HT1080 (cell line): Measurements from ENCODE around the gene APLP2. TPM values are rescaled to one million over a fixed set of nuclear protein-coding genes. Genes with fewer than 3 reads are reported as not detected.
"Not testable (repeated sequence)": the region's sequence is repeated elsewhere in the genome, so short reads cannot be mapped to it uniquely, and the experiment has no call there.

Source experiments
- DNase-seq: peaks from one replicate; pipeline ENCODE4 v3.0.0-alpha.2; 2015; ENCODE audit warnings: low read depth
- small RNA-seq: library from RNA; depleted of rRNA; stranded (forward); fragments of <200 nt; gene quantifications from one replicate; pipeline ENCODE3, GENCODE V24; 2014
- total RNA-seq: library from RNA; depleted of rRNA; stranded (reverse); fragments of >200 nt; shearing (Covaris generic); gene quantifications from 2 replicates; pipeline ENCODE4 v1.2.3, GENCODE V29; 2014; rRNA removed

Gene APLP2
- total RNA-seq, 1 experiment from 2014 or later = 87.6 TPM

DNA sequence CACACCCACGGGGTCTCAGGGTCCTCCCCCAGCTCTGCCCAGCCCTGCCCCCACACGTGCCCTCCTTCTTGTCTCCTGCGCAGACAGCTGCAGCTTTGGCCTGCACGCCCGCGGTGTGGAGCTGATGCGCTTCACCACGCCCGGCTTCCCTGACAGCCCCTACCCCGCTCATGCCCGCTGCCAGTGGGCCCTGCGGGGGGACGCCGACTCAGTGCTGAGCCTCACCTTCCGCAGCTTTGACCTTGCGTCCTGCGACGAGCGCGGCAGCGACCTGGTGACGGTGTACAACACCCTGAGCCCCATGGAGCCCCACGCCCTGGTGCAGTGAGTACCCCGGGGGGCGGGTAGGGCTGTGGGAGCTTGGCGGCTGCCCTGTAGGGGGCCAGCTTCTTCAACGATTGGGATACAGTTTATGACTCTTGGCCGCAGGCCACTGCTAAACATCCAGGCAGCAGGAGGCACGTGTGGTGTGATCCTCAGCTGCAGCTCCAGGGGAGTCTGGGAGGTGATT lies 120.7 kb downstream of the APLP2 start:
- no peak for DNase-seq

DNA sequence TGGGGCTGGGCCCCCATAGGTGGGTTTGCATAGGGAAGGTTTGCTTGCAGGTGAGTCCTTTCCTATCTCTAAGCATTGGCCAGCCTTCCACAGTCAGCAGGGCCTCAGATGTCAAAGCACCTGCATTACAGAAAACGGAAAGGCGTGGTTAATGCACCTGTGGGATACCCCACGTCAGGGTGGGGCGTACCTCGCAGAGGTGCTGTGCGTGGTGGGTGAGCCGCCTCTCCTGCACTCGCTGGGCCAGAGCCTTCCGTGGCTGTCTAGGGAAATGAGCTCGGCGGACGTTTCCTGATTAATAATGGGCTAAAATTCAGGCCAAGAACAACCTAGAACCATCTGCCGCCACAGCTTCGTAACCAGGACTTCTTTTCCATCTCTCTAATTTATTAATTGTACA lies 122.2 kb downstream of the APLP2 start:
- no peak for DNase-seq

DNA sequence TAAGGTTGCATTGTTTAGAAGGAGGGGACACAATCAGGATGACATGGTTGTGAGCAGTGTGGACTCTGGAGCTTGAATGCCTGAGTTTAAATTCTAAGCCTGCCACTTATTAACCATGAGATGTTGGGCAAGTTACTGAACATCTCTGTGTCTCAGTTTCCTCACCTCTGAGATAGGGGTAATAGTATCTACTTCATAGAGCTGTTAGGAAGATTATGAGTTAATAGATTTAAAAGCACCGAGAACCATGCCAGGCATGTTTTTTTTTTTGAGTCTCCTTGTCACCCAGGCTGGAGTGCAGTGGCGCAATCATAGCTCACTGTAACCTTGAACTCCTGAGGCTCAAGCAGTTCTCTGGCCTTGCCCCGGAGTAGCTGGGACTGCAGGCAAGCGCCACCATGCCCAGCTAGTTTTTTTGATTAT lies 123.2 kb downstream of the APLP2 start:
- DNase-seq = no peak

DNA sequence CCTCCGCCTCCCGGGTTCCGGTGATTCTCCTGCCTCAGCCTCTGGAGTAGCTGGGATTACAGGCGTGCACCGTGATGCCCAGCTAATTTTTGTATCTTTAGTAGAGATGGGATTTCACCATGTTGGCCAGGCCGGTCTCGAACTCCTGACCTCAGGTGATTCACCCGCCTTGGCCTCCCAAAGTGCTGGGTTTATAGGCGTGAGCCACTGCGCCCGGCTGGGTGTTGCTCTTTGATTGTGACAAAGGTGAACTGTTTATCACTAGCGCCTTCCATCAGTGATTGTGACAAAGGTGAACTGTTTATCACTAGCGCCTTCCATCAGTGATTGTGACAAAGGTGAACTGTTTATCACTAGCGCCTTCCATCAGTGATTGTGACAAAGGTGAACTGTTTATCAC lies 123.9 kb downstream of the APLP2 start:
- DNase-seq = not testable (repeated sequence)

Small RNA genes within 50 kb of the gene (small RNA-seq; reads per million reads assigned to genes)
- gene RF00015 (not detected), gene RPL34P21 (not detected)

Other genes with a start within 250 kb of the APLP2 start
- gene NFRKB, start 174.3 kb upstream of the APLP2 start, total RNA-seq = 22.9 and 23.6 TPM in 2 replicates
- gene PRDM10, start 67.1 kb upstream of the APLP2 start, total RNA-seq = 4.0 and 6.5 TPM in 2 replicates
- gene ST14, start 89.9 kb downstream of the APLP2 start, total RNA-seq = 0.07 and 0.31 TPM in 2 replicates
- gene ZBTB44, start 245.0 kb downstream of the APLP2 start, total RNA-seq = 17.5 and 18.2 TPM in 2 replicates